Measurements from ENCODE around the gene CNPY4.
A peak's percentile ranks its signal among the peaks of the same experiment; 100 is the strongest.

CNPY4 gene

DNA sequence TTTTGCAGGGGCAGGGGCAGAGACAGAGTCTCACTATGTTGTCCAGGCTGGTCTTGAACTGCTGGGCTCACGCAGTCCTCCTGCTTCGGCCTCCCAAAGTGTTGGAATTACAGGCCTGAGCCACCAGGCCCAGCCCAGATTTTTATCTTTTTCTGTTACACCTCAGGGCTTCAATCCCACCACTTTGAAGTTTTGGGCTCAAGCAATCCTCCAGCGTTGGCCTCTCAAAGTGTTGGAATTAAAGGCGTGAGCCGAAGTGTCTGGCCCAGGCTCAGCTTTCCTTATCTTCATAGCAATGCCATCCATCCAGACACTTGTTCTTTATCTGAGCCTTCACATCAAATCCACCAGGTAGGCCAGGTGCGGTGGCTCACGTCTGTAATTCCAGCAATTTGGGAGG lies 4.4 kb upstream of the CNPY4 start:
- DNase-seq (ENCODE audit: low read depth, low spot score) = no peak
- TF ChIP-seq, protein P1, sequence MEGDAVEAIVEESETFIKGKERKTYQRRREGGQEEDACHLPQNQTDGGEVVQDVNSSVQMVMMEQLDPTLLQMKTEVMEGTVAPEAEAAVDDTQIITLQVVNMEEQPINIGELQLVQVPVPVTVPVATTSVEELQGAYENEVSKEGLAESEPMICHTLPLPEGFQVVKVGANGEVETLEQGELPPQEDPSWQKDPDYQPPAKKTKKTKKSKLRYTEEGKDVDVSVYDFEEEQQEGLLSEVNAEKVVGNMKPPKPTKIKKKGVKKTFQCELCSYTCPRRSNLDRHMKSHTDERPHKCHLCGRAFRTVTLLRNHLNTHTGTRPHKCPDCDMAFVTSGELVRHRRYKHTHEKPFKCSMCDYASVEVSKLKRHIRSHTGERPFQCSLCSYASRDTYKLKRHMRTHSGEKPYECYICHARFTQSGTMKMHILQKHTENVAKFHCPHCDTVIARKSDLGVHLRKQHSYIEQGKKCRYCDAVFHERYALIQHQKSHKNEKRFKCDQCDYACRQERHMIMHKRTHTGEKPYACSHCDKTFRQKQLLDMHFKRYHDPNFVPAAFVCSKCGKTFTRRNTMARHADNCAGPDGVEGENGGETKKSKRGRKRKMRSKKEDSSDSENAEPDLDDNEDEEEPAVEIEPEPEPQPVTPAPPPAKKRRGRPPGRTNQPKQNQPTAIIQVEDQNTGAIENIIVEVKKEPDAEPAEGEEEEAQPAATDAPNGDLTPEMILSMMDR (IDR thresholded peaks at IDR 0.05; ENCODE audit: low read depth, low read length) = no peak
- in situ Hi-C loops (cut with HindIII; ENCODE audit: low sequenced_read_pairs) = no loop called here
- H3K4me3 ChIP-seq (ENCODE audit: low read depth, low read length) = no peak overlapping the region

DNA sequence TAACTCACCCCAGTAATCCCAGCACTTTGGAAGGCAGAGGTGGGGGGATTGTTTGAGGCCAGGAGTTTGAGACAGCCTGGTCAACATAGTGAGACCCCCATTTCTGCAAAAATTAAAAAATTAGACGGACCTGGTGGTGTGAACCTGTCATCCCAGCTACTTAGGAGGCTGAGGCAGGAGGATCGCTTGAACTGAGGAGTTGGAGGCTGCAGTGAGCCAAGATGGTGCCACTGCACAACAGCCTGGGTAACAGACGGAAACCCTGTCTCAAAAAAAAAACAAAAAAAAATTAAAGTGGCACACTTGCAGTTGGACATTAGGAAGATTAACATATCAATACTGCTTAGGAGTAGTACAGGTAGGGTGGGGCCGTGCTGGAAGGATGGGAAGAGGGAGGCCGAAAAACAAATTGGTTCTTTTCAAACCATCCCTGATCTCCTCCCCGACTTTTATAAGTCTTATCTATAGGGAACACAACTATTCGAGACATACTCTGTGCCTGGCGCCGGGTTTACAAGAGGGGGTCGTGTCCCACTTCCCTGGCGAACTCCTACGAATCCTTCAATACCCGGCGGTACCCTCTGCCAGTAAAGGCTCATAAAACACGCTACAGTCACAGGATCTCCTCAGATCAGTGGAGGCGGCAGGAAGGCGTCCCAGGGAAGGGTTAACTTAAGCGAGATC lies 904 bp upstream of the CNPY4 start:
- peak overlapping the region; percentile 96 for H3K4me3 ChIP-seq (ENCODE audit: low read depth, low read length)
- TF ChIP-seq, protein P1 (IDR thresholded peaks at IDR 0.05; ENCODE audit: low read depth, low read length) = no peak
- no peak for DNase-seq (ENCODE audit: low read depth, low spot score)
- in situ Hi-C loops (cut with HindIII; ENCODE audit: low sequenced_read_pairs) = no loop called here

DNA sequence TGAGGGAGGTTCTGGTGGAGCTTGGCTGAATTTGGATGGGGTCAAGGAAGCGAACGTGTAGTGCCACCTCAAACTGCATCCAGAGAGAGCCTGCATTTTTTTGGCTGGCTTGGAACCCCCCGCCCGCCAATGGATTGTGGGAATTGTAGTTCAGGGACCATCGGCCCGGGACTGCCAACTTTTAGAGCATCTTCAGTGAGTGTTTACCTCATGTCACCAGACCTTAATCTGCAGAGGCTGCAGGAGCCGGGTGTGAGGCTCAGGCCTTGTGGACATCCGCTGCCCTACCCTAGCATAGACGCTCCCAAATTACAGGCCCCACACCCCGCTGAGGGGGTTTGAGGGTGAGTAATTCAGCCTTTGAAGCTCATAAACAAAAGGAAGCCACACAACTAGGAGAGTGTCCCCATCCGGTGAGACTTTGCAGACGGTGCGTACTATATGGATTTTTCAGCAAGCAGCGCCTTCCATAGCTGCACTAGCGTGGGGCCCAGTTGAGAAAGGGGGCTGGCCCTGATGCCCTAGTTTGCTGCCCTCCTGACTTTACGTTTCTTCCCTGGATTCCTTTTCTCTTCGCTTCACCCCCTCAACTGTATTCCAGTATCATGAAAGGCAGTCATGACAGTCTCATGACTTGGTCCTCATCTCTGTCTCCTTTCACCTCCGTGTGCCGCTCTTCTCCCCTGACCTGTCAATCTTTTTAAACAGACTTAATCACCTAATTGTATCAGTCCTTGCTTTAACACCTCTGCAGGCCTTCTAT lies 717 bp downstream of the CNPY4 start:
- DNase-seq (ENCODE audit: low read depth, low spot score) = peak; percentile 67
- in situ Hi-C loops (cut with HindIII; ENCODE audit: low sequenced_read_pairs) = no loop called here
- TF ChIP-seq, protein P1 (IDR thresholded peaks at IDR 0.05; ENCODE audit: low read depth, low read length) = no peak
- peak overlapping the region; percentile 96 for H3K4me3 ChIP-seq (ENCODE audit: low read depth, low read length)

DNA sequence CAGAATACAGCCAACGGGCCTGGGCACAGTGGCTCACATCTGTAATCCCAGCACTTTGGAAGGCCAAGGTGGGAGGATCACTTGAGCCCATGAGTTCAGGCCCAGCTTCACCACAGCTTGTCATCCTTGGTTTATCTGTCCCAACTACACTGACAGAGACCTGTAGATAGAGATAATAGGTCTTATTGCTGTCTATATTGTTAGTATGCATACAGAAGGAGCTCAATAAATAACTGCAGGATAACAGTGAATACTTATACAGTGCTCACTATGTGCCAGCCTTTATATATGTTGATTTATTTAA lies 1.3 kb downstream of the CNPY4 start:
- DNase-seq (ENCODE audit: low read depth, low spot score) = no peak
- peak overlapping the region; percentile 96 for H3K4me3 ChIP-seq (ENCODE audit: low read depth, low read length)
- TF ChIP-seq, protein P1 (IDR thresholded peaks at IDR 0.05; ENCODE audit: low read depth, low read length) = no peak
- in situ Hi-C loops (cut with HindIII; ENCODE audit: low sequenced_read_pairs) = no loop called here

DNA sequence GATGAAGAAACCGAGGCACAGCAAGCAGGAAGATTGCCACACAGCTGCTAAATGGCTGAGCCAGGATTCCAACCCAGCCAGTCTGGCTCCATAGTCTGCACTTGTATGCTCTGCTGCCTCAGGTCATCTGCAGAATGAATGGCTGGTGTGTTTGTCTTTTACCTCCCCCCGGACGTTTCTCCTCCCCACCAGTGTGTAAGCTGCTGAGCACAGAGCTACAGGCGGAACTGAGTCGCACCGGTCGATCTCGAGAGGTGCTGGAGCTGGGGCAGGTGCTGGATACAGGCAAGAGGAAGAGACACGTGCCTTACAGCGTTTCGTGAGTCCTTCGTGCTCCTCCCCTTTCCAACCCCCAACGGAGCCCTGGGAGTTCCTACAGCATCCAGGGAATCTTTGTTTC lies 2.6 kb downstream of the CNPY4 start:
- no peak for DNase-seq (ENCODE audit: low read depth, low spot score)
- H3K4me3 ChIP-seq (ENCODE audit: low read depth, low read length) = no peak overlapping the region
- TF ChIP-seq, protein P1 (IDR thresholded peaks at IDR 0.05; ENCODE audit: low read depth, low read length) = no peak
- in situ Hi-C loops (cut with HindIII; ENCODE audit: low sequenced_read_pairs) = no loop called here

DNA sequence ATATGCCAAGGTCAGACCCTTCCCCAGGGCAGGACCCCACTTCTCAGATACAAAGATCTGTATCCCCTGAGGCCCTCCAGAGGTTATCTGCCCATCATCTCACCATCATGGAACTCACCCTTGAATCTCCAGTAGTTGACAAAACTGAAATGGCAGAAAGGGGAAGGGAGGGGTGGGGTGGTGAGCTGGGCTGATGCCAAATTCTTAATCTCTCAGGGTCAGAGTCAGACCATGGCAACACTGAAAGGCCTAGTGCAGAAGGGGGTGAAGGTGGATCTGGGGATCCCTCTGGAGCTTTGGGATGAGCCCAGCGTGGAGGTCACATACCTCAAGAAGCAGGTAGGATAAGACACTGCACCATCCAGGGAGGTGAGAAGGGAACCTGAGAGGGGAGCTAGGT lies 3.1 kb downstream of the CNPY4 start:
- in situ Hi-C loops (cut with HindIII; ENCODE audit: low sequenced_read_pairs) = no loop called here
- TF ChIP-seq, protein P1 (IDR thresholded peaks at IDR 0.05; ENCODE audit: low read depth, low read length) = no peak

More for the DNA sequence above, 3.1 kb downstream of the CNPY4 start:
- no peak overlapping the region for H3K4me3 ChIP-seq (ENCODE audit: low read depth, low read length)
- DNase-seq (ENCODE audit: low read depth, low spot score) = no peak

Data from astrocyte of the spinal cord (primary cell).